ENCODE data around the gene ELK4.

ELK4 gene

GRCh38 chr1:205593532-205593931 is 38.3 kb downstream of the ELK4 start:
- no peak for DNase-seq

GRCh38 chr1:205592443-205593003 is 39.3 kb downstream of the ELK4 start:
- no peak for DNase-seq

GRCh38 chr1:205591522-205592351 is 40.1 kb downstream of the ELK4 start:
- DNase-seq = peak; percentile 85

GRCh38 chr1:205590777-205591513 is 40.9 kb downstream of the ELK4 start:
- DNase-seq = no peak

GRCh38 chr1:205590457-205590768 is 41.4 kb downstream of the ELK4 start:
- no peak for DNase-seq

GRCh38 chr1:205589618-205590456 is 42.0 kb downstream of the ELK4 start:
- no peak for DNase-seq

- DNase-seq = no peak
Measured at GRCh38 chr1:205589046-205589445, 42.8 kb downstream of the ELK4 start.

- no peak for DNase-seq
Measured at GRCh38 chr1:205588636-205589035, 43.2 kb downstream of the ELK4 start.

- DNase-seq = no peak
Measured at GRCh38 chr1:205587581-205587980, 44.2 kb downstream of the ELK4 start.

- no peak for DNase-seq
Measured at GRCh38 chr1:205585835-205586785, 45.7 kb downstream of the ELK4 start.

- no peak for DNase-seq
Measured at GRCh38 chr1:205585169-205585834, 46.5 kb downstream of the ELK4 start.

- peak in 1 of 2 experiments; percentile 34 for DNase-seq
Measured at GRCh38 chr1:205584732-205585131, 47.1 kb downstream of the ELK4 start.

GRCh38 chr1:205583461-205584130 is 48.2 kb downstream of the ELK4 start:
- DNase-seq = no peak

- DNase-seq = no peak
Measured at GRCh38 chr1:205582471-205583291, 49.1 kb downstream of the ELK4 start.

GRCh38 chr1:205582046-205582445 is 49.8 kb downstream of the ELK4 start:
- no peak for DNase-seq

- no peak for DNase-seq
Measured at GRCh38 chr1:205581321-205581980, 50.4 kb downstream of the ELK4 start.

- no peak for DNase-seq
Measured at GRCh38 chr1:205580923-205581180, 51.0 kb downstream of the ELK4 start.

- no peak for DNase-seq
Measured at GRCh38 chr1:205580140-205580922, 51.5 kb downstream of the ELK4 start.

- no peak for DNase-seq
Measured at GRCh38 chr1:205579711-205580110, 52.1 kb downstream of the ELK4 start.

All from NCI-H1930 (cell line).